H1 (cell line): ENCODE data around the gene NCF2. TPM values are rescaled to one million over a fixed set of nuclear protein-coding genes. Genes with fewer than 3 reads are reported as not detected.
"Not testable (repeated sequence)": the region's sequence is repeated elsewhere in the genome, so short reads cannot be mapped to it uniquely, and the experiment has no call there.

Source experiments
- CTCF ChIA-PET: fragments of 300-600 bp; sonication (Branson Sonifier 250); formaldehyde crosslinking; loops from one replicate; lab custom pipeline; 2021; ENCODE audit not compliant: partially characterized antibody; lab: Charles Lee
- POLR2A ChIA-PET: fragments of 300-600 bp; sonication (Branson Sonifier 250); formaldehyde crosslinking; loops from one replicate; lab custom pipeline; 2021; ENCODE audit warnings: inconsistent platforms; ENCODE audit not compliant: partially characterized antibody; lab: Charles Lee
- DNase-seq, 2 experiments: peaks; one replicate each; pipeline versions ENCODE4 v3.0.0 to v3.0.0-alpha.2; 2010 to 2022; ENCODE audit warnings: low spot score in 2 of 2, low read depth in 1 of 2, mixed read lengths in 1 of 2
- FAIRE-seq: peaks from 2 replicates; lab custom pipeline; 2011; peaks lifted over from hg19 to GRCh38; lab: Jason Lieb, UNC
- H2AFZ ChIP-seq: 2 replicates; pipeline ENCODE4 v1.8.1; 2012; ENCODE audit warnings: low read length, inconsistent platforms
- H2AK5ac ChIP-seq: 2 replicates; pipeline ENCODE4 v1.6.1; 2013; ENCODE audit warnings: low read depth, low read length
- H2BK120ac ChIP-seq: replicated peaks from 2 replicates; pipeline ENCODE3; 2013; ENCODE audit warnings: low read depth, low read length, inconsistent platforms
- H2BK12ac ChIP-seq: 2 replicates; pipeline ENCODE4 v1.6.1; 2013; ENCODE audit warnings: low read depth, low read length
- H2BK15ac ChIP-seq: 2 replicates; pipeline ENCODE4 v1.6.1; 2013; ENCODE audit warnings: low read length
- H2BK20ac ChIP-seq: 2 replicates; pipeline ENCODE4 v1.6.1; 2013; ENCODE audit warnings: low read length
- H2BK5ac ChIP-seq: 2 replicates; pipeline ENCODE4 v1.6.1; 2013; ENCODE audit warnings: low read depth, low read length
- H3K14ac ChIP-seq: 2 replicates; pipeline ENCODE4 v1.6.1; 2013; ENCODE audit warnings: inconsistent platforms; ENCODE audit not compliant: insufficient read length
- H3K18ac ChIP-seq: 2 replicates; pipeline ENCODE4 v1.6.1; 2013; ENCODE audit warnings: low read length; ENCODE audit errors: extremely low read depth
- H3K23ac ChIP-seq: 2 replicates; pipeline ENCODE4 v1.6.1; 2013; ENCODE audit warnings: inconsistent platforms; ENCODE audit not compliant: insufficient read length
- H3K23me2 ChIP-seq: 2 replicates; pipeline ENCODE4 v1.6.1; 2013; ENCODE audit warnings: low read depth, low read length
- H3K27ac ChIP-seq: 2 replicates; pipeline ENCODE4 v1.6.1; 2011; ENCODE audit warnings: low read depth, low read length, inconsistent platforms
- H3K27me3 ChIP-seq, 4 experiments: replicated peaks in 1 of 4; 1 replicate in 1 of 4; 2 replicates in 3 of 4; pipeline versions ENCODE4 v1.6.1 to v1.8.1; 2011 to 2013; ENCODE audit warnings: low read length in 3 of 4, mild to moderate bottlenecking in 3 of 4, inconsistent platforms in 2 of 4, mixed read lengths in 2 of 4, moderate library complexity in 1 of 4; ENCODE audit not compliant: control insufficient read depth in 3 of 4, insufficient read depth in 3 of 4; ENCODE audit errors: extremely low read depth in 1 of 4
- H3K36me3 ChIP-seq, 4 experiments: 2 replicates each; pipeline versions ENCODE4 v1.6.1 to v1.8.1; 2011 to 2013; ENCODE audit warnings: mild to moderate bottlenecking in 4 of 4, low read length in 3 of 4, moderate library complexity in 2 of 4, control low read depth in 1 of 4, inconsistent platforms in 1 of 4; ENCODE audit not compliant: insufficient read depth in 4 of 4, control insufficient read depth in 2 of 4
- H3K4ac ChIP-seq: replicated peaks from 2 replicates; pipeline ENCODE3; 2013; ENCODE audit warnings: low read length, low read depth, mixed read lengths, inconsistent platforms; ENCODE audit not compliant: insufficient read length
- H3K4me1 ChIP-seq, 4 experiments: replicated peaks in 1 of 4; 1 replicate in 1 of 4; 2 replicates in 3 of 4; pipeline versions ENCODE4 v1.6.1 to v1.8.1; 2011 to 2013; ENCODE audit warnings: low read length in 3 of 4, inconsistent platforms in 2 of 4, mixed read lengths in 1 of 4; ENCODE audit not compliant: insufficient read depth in 4 of 4, control insufficient read depth in 3 of 4
- H3K4me2 ChIP-seq, 2 experiments: 2 replicates each; pipeline versions ENCODE4 v1.6.1 to v1.8.1; 2011 to 2013; ENCODE audit warnings: low read depth in 2 of 2, low read length in 2 of 2, control low read depth in 1 of 2, inconsistent platforms in 1 of 2, mild to moderate bottlenecking in 1 of 2; ENCODE audit not compliant: insufficient read depth in 1 of 2
- H3K4me3 ChIP-seq, 4 experiments: fragments of 200-600, 300-600 bp in 1 of 4; sonication (generic), shearing (Covaris generic), sonication (Bioruptor Twin) in 1 of 4; 2 replicates each; pipeline versions ENCODE4 v1.5.1 to v1.8.1; 2011 to 2016; ENCODE audit warnings: low read length in 4 of 4, low read depth in 3 of 4, control low read depth in 2 of 4, inconsistent platforms in 2 of 4, mild to moderate bottlenecking in 2 of 4, mixed read lengths in 1 of 4, moderate library complexity in 1 of 4; ENCODE audit not compliant: insufficient read depth in 2 of 4; ENCODE audit errors: extremely low read depth in 1 of 4
- H3K56ac ChIP-seq: replicated peaks from 2 replicates; pipeline ENCODE3; 2013; ENCODE audit warnings: low read depth, mild to moderate bottlenecking, mixed read lengths, low read length, inconsistent platforms; ENCODE audit not compliant: insufficient read length
- H3K79me1 ChIP-seq: 2 replicates; pipeline ENCODE4 v1.6.1; 2013; ENCODE audit warnings: low read depth, low read length, control low read depth
- H3K79me2 ChIP-seq, 2 experiments: 2 replicates each; pipeline versions ENCODE4 v1.6.1 to v1.8.1; 2012 to 2013; ENCODE audit warnings: low read length in 2 of 2, mild to moderate bottlenecking in 2 of 2, inconsistent platforms in 1 of 2; ENCODE audit not compliant: insufficient read depth in 2 of 2, control insufficient read depth in 1 of 2
- H3K9ac ChIP-seq, 4 experiments: replicated peaks in 1 of 4; 1 replicate in 1 of 4; 2 replicates in 3 of 4; pipeline versions ENCODE4 v1.6.1 to v1.8.1; 2011 to 2013; ENCODE audit warnings: low read depth in 3 of 4, low read length in 3 of 4, control low read depth in 2 of 4, mild to moderate bottlenecking in 2 of 4, moderate library complexity in 2 of 4, inconsistent platforms in 1 of 4; ENCODE audit errors: extremely low read depth in 1 of 4
- H3K9me3 ChIP-seq, 2 experiments: 2 replicates each; pipeline versions ENCODE4 v1.6.1 to v1.8.1; 2012 to 2013; ENCODE audit warnings: mild to moderate bottlenecking in 2 of 2, moderate library complexity in 2 of 2, control low read depth in 1 of 2, inconsistent platforms in 1 of 2, low read depth in 1 of 2, low read length in 1 of 2, mixed read lengths in 1 of 2; ENCODE audit not compliant: insufficient read depth in 2 of 2
- H4K20me1 ChIP-seq, 2 experiments: replicated peaks in 1 of 2; 2 replicates each; pipeline versions ENCODE3 to v1.8.1; 2011 to 2013; ENCODE audit warnings: inconsistent platforms in 2 of 2, low read length in 2 of 2, mild to moderate bottlenecking in 1 of 2; ENCODE audit not compliant: insufficient read depth in 2 of 2, control insufficient read depth in 1 of 2
- H4K5ac ChIP-seq: 2 replicates; pipeline ENCODE4 v1.6.1; 2013; ENCODE audit warnings: low read length, low read depth, mixed read lengths, inconsistent platforms; ENCODE audit not compliant: insufficient read length
- H4K8ac ChIP-seq: 2 replicates; pipeline ENCODE4 v1.8.0; 2013; ENCODE audit warnings: mild to moderate bottlenecking, moderate library complexity, low read length, inconsistent platforms; ENCODE audit not compliant: insufficient read depth; ENCODE audit errors: extremely low read depth
- H4K91ac ChIP-seq: replicated peaks from 2 replicates; pipeline ENCODE3; 2013; ENCODE audit warnings: low read length, mixed read lengths, inconsistent platforms; ENCODE audit not compliant: insufficient read length
- WGBS, 2 experiments: shearing (Covaris generic) in 1 of 2; methylation state at CpG; one replicate each; pipeline versions ENCODE4 v1.1.6 to v1.1.7; 2013 to 2015; ENCODE audit warnings: low lambda C conversion rate in 2 of 2, mixed read lengths in 2 of 2, inconsistent platforms in 1 of 2, low coverage in 1 of 2, missing lambda C conversion rate in 1 of 2; ENCODE audit not compliant: insufficient replicate concordance in 2 of 2, insufficient coverage in 1 of 2, insufficient read length in 1 of 2; ENCODE audit errors: extremely low coverage in 1 of 2, missing lambda C conversion rate in 1 of 2; 5-methylcytosine and 5-hydroxymethylcytosine counted together
- polyA plus RNA-seq, 7 experiments: library from polyadenylated mRNA; depleted of rRNA in 3 of 7; stranded (reverse) in 5 of 7; unstranded in 2 of 7; fragments of >200 nt in 5 of 7; fragments of 200-250 nt in 2 of 7; gene quantifications; 1 replicate in 5 of 7; 2 replicates in 1 of 7; 4 replicates in 1 of 7; pipeline versions ENCODE4 v1.2.1 to v1.2.3, GENCODE V29; 2011 to 2013; ENCODE audit warnings: missing spikeins in 2 of 7, mixed read lengths in 2 of 7
- total RNA-seq: library from RNA; stranded (reverse); fragmentation: NEBNext Ultra II Directional; extraction: Animal tissue kit (Norgen Biotek cat#: 25700); gene quantifications from 2 replicates; pipeline ENCODE4 v1.2.1, GENCODE V29; 2021

The NCF2 gene
- total and polyA plus RNA-seq, 2 of the 8 experiments (the other 6 are each of a cell fraction or from before 2014, with no cell fraction given), result not detected

DNA sequence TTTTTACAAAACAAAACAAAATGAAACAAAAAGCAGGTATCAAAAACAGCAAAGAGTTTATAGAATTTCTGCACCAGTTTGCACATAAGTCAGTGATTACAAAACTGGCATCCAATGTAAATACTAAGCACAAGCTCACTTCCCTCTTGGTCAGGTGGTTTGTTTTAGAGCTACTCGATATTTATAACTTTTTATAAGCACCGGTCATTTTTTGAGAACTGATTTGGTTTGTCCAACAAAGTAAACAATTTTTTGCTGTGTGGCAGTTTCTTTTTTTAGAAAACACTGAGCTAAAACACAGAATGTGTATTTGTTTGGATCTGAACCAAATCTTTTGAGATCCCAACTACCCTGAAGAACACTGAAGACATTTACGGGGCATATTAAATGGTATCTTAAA lies 36.0 kb upstream of the NCF2 start:
- not testable (repeated sequence) for DNase-seq, H3K23me2 ChIP-seq, H3K4me2 ChIP-seq, H3K18ac ChIP-seq, H3K27me3 ChIP-seq, H3K27ac ChIP-seq, H3K4me3 ChIP-seq, H4K8ac ChIP-seq, H2BK120ac ChIP-seq, H2AK5ac ChIP-seq, H2BK20ac ChIP-seq, FAIRE-seq, H2BK5ac ChIP-seq, H4K91ac ChIP-seq, H3K9me3 ChIP-seq, H3K14ac ChIP-seq, H3K4me1 ChIP-seq, H3K79me2 ChIP-seq, H3K9ac ChIP-seq, H3K56ac ChIP-seq, H3K79me1 ChIP-seq, H2BK15ac ChIP-seq, H3K23ac ChIP-seq, H2AFZ ChIP-seq, H3K4ac ChIP-seq, H2BK12ac ChIP-seq, H4K5ac ChIP-seq, H4K20me1 ChIP-seq
- POLR2A ChIA-PET, result interaction anchor here (0.6 kb wide), 1 partner anchor 48 kb away, joined by 3 read pairs; no protein-coding TSS in a partner anchor
- peaks cover 2 to 27% (median 15%) of the 10 kb centered on the region in 4 experiments for H3K36me3 ChIP-seq
- CTCF ChIA-PET, result interaction anchor here (0.9 to 2.0 kb wide), 7 partner anchors 8 to 346 kb away, joined by 3 to 6 read pairs (median 3); no protein-coding TSS in a partner anchor
- WGBS, 2 experiments, result 96% methylated on average over 3 of the region's 3 CpGs; no CpG with 5 or more reads in 1 of the 2 experiments
